HepG2 (cell line): ENCODE measurements around the gene BMP8A. TPM values are rescaled to one million over a fixed set of nuclear protein-coding genes. Genes with fewer than 3 reads are reported as not detected.
A peak's percentile ranks its signal among the peaks of the same experiment; 100 is the strongest.

Experiments used
- ATAC-seq: fragments of 200-7000 bp; cut with Tn5 transposase; 3 replicates; pipeline ENCODE4 v1.9.1; 2020; ENCODE audit warnings: mild to moderate bottlenecking, moderate library complexity
- BruUV-seq: library from RNA; stranded (reverse); fragments of 400-500 nt; replicated peaks from 2 replicates; lab custom pipeline; 2021; lab: Mats Ljungman, UMichigan
- CTCF ChIA-PET: fragments of 300-600 bp; formaldehyde crosslinking; extraction: SDS; loops from one replicate; lab custom pipeline; 2021; ENCODE audit warnings: low total read pairs, inconsistent platforms, low intra/inter-chr PET ratio; lab: Yijun Ruan, JAX
- POLR2A ChIA-PET: fragments of 350-600 bp; sonication (Branson Sonifier 250); formaldehyde crosslinking; loops from one replicate; lab custom pipeline; 2020; ENCODE audit warnings: antibody characterized with exemption, inconsistent platforms; lab: Yijun Ruan, JAX
- DNase-seq: peaks from one replicate; pipeline ENCODE4 v3.0.0-alpha.2; 2015; ENCODE audit warnings: low spot score
- FAIRE-seq: peaks from 3 replicates; lab custom pipeline; 2011; peaks lifted over from hg19 to GRCh38; lab: Jason Lieb, UNC
- H2AFZ ChIP-seq: one replicate; pipeline ENCODE4 v1.6.1; 2011; ENCODE audit warnings: low read length, inconsistent platforms
- H3K27ac ChIP-seq: fragments of 300-600 bp; 3 replicates; pipeline ENCODE4 v1.8.0; 2011; ENCODE audit warnings: mixed run types, mild to moderate bottlenecking, mixed read lengths, low read length, inconsistent platforms; ENCODE audit not compliant: insufficient read depth; ENCODE audit errors: extremely low read length
- H3K27me3 ChIP-seq, 2 experiments: fragments of 200-600 bp in 1 of 2; 2 replicates in 1 of 2; 3 replicates in 1 of 2; pipeline versions ENCODE4 v1.6.0 to v1.8.0; 2011; ENCODE audit warnings: low read length in 2 of 2, mild to moderate bottlenecking in 2 of 2, moderate library complexity in 2 of 2, inconsistent platforms in 1 of 2; ENCODE audit not compliant: insufficient read depth in 2 of 2, control insufficient read depth in 1 of 2
- H3K36me3 ChIP-seq, 2 experiments: fragments of 200-600 bp in 1 of 2; replicated peaks in 1 of 2; 2 replicates in 1 of 2; 3 replicates in 1 of 2; pipeline versions ENCODE4 v1.5.1 to v1.8.0; 2011; ENCODE audit warnings: low read length in 2 of 2, inconsistent platforms in 1 of 2; ENCODE audit not compliant: insufficient read depth in 2 of 2, control insufficient read depth in 1 of 2
- H3K4me1 ChIP-seq: 2 replicates; pipeline ENCODE4 v1.5.1; 2012; ENCODE audit warnings: low read length, inconsistent platforms; ENCODE audit not compliant: insufficient read depth
- H3K4me2 ChIP-seq: 2 replicates; pipeline ENCODE4 v1.6.0; 2011; ENCODE audit warnings: low read depth, low read length, inconsistent platforms
- H3K4me3 ChIP-seq, 3 experiments: fragments of 200-600 bp in 1 of 3; sonication (generic), shearing (Covaris generic) in 1 of 3; replicated peaks in 1 of 3; 2 replicates each; pipeline ENCODE4 v1.5.1; 2011 to 2016; ENCODE audit warnings: low read length in 3 of 3, inconsistent platforms in 2 of 3, low read depth in 2 of 3, mild to moderate bottlenecking in 2 of 3, control low read depth in 1 of 3, mixed read lengths in 1 of 3; ENCODE audit not compliant: insufficient read depth in 1 of 3
- H3K79me2 ChIP-seq: one replicate; pipeline ENCODE4 v1.6.1; 2011; ENCODE audit warnings: low read length, inconsistent platforms; ENCODE audit not compliant: insufficient read depth
- H3K9ac ChIP-seq: 2 replicates; pipeline ENCODE4 v1.6.0; 2011; ENCODE audit warnings: mild to moderate bottlenecking, low read depth, low read length, inconsistent platforms; ENCODE audit not compliant: insufficient read depth
- H3K9me3 ChIP-seq: 2 replicates; pipeline ENCODE4 v1.5.1; 2012; ENCODE audit warnings: mild to moderate bottlenecking, low read length
- H4K20me1 ChIP-seq: 2 replicates; pipeline ENCODE4 v1.6.0; 2011; ENCODE audit warnings: inconsistent platforms, mild to moderate bottlenecking, low read length, moderate library complexity; ENCODE audit not compliant: insufficient read depth
- CTCF ChIP-seq: sonication (generic); formaldehyde crosslinking; IDR thresholded peaks from 2 replicates; pipeline ENCODE4 v1.5.0; 2020; ENCODE audit warnings: mild to moderate bottlenecking, missing genetic modification reagents, moderate library complexity
- ELF3 ChIP-seq: IDR thresholded peaks from 2 replicates; pipeline ENCODE4 v1.6.1; 2016; ENCODE audit warnings: missing genetic modification reagents, missing compliant biosample characterization
- IKZF1 ChIP-seq: fragments of 450-650 bp; IDR thresholded peaks from 2 replicates; pipeline ENCODE4 v1.7.1; 2016
- PHF20 ChIP-seq: sonication (generic); formaldehyde crosslinking; IDR thresholded peaks from 2 replicates; pipeline ENCODE4 v1.5.0; 2020; ENCODE audit warnings: mild to moderate bottlenecking, missing genetic modification reagents
- RARA ChIP-seq: IDR thresholded peaks from 2 replicates; pipeline ENCODE4 v1.6.1; 2016; ENCODE audit warnings: missing genetic modification reagents, missing compliant biosample characterization
- RXRA ChIP-seq: sonication (generic); formaldehyde crosslinking; IDR thresholded peaks from 2 replicates; pipeline ENCODE4 v1.5.1; 2020; ENCODE audit warnings: missing genetic modification reagents
- ZBTB42 ChIP-seq: sonication (generic); formaldehyde crosslinking; IDR thresholded peaks from 2 replicates; pipeline ENCODE4 v1.5.0; 2020; ENCODE audit warnings: mild to moderate bottlenecking, missing genetic modification reagents
- ZNF441 ChIP-seq: sonication (generic); formaldehyde crosslinking; IDR thresholded peaks from 2 replicates; pipeline ENCODE4 v1.7.0; 2021; ENCODE audit warnings: missing genetic modification reagents, borderline replicate concordance
- ZSCAN25 ChIP-seq: sonication (generic); formaldehyde crosslinking; IDR thresholded peaks from 2 replicates; pipeline ENCODE4 v1.8.0; 2022; ENCODE audit warnings: mild to moderate bottlenecking, missing genetic modification reagents
- WGBS: methylation state at CpG from one replicate; pipeline ENCODE4 v1.1.6; 2017; ENCODE audit warnings: low lambda C conversion rate; 5-methylcytosine and 5-hydroxymethylcytosine counted together
- in situ Hi-C: cut with HindIII; loops from 2 replicates; pipeline ENCODE4 v1.10.0; 2017; ENCODE audit warnings: low pct_unique_long_range_greater_than_20kb; ENCODE audit not compliant: extremely low pct_ligation_motif_present
- intact Hi-C: fragments of 100-400 bp; cut with micrococcal nuclease; formaldehyde crosslinking; loops from one replicate; pipeline ENCODE4 v1.10.0; 2022; ENCODE audit not compliant: unreplicated experiment
- polyA plus RNA-seq, 8 experiments: library from polyadenylated mRNA; depleted of rRNA in 3 of 8; stranded (reverse) in 7 of 8; unstranded in 1 of 8; fragments of >200 nt; fragmentation: Illumina TruSeq in 4 of 8; extraction: Trizol in 4 of 8; gene quantifications; 2 replicates each; pipeline versions ENCODE4 v1.2.1 to v1.2.3, GENCODE V29; 2011 to 2016; ENCODE audit warnings: low read depth in 4 of 8, missing spikeins in 1 of 8, mixed read lengths in 1 of 8; ENCODE audit not compliant: insufficient read depth in 1 of 8
- total RNA-seq, 5 experiments: library from RNA; depleted of rRNA; stranded (reverse); fragments of >200 nt; fragmentation: Illumina TruSeq; extraction: Trizol; gene quantifications; 2 replicates each; pipeline ENCODE4 v1.2.3, GENCODE V29; 2016; ENCODE audit warnings: low read depth in 1 of 5

BMP8A gene
- total and polyA plus RNA-seq, 2 of the 13 experiments (the other 11 are each of a cell fraction or from before 2014, with no cell fraction given) = 0.05 TPM; not detected in 1

GRCh38 chr1:39450956-39451606 lies 40.4 kb upstream of the BMP8A start:
- peaks cover 44 to 87% of the 10 kb centered on the region in 2 experiments for H3K36me3 ChIP-seq
- H2AFZ ChIP-seq = no peak overlapping the region
- no peaks in the 10 kb centered on the region for H4K20me1 ChIP-seq
- intact Hi-C loops = no loop called here
- BruUV-seq = no TSS peak
- H3K4me1 ChIP-seq = peaks cover 6% of the 10 kb centered on the region; the same call in 1 of the 2 replicates
- H3K27me3 ChIP-seq = no peaks in the 10 kb centered on the region
- H3K9ac ChIP-seq = no peak overlapping the region
- POLR2A ChIA-PET = no interaction called here
- no peaks in the 10 kb centered on the region for H3K79me2 ChIP-seq
- in situ Hi-C loops = no loop called here
- CTCF ChIA-PET = no interaction called here
- WGBS = 74% methylated on average over 10 of the region's 10 CpGs
- FAIRE-seq = no peak
- TF ChIP-seq PHF20 (CRISPR knock-in tag) (no peak), RARA (peak; percentile 85), RXRA (CRISPR knock-in tag) (peak; percentile 41; the same call in 1 of the 2 replicates), ZSCAN25 (0 out of 2 replicates have a peak, but pooled peaks have one; percentile 31), IKZF1 (no peak)
- H3K4me2 ChIP-seq = no peak overlapping the region
- H3K4me3 ChIP-seq = no peak overlapping the region
- no peaks in the 10 kb centered on the region for H3K9me3 ChIP-seq
- no peak overlapping the region for H3K27ac ChIP-seq
- ATAC-seq = peak; percentile 51
- DNase-seq = peak; percentile 15

- peaks cover 6% of the 10 kb centered on the region; the same call in 1 of the 2 replicates for H3K4me1 ChIP-seq
- H3K27ac ChIP-seq = no peak overlapping the region
- H2AFZ ChIP-seq = no peak overlapping the region
- no peak overlapping the region for H3K4me3 ChIP-seq
- H4K20me1 ChIP-seq = no peaks in the 10 kb centered on the region
- no peak overlapping the region for H3K4me2 ChIP-seq
- ATAC-seq (no peak), FAIRE-seq (no peak), DNase-seq (no peak)
- no peaks in the 10 kb centered on the region for H3K9me3 ChIP-seq
- intact Hi-C loops (no loop called here), in situ Hi-C loops (no loop called here)
- BruUV-seq = no TSS peak
- no peaks in the 10 kb centered on the region for H3K79me2 ChIP-seq
- 98% methylated on average over 7 of the region's 7 CpGs for WGBS
- TF ChIP-seq CTCF (CRISPR knock-in tag) = no peak
- no peak for TF ChIP-seq ZBTB42 (CRISPR knock-in tag)
- no peak for TF ChIP-seq ELF3 (CRISPR knock-in tag)
- TF ChIP-seq ZNF441 (CRISPR knock-in tag) = no peak
- H3K9ac ChIP-seq = no peak overlapping the region
- H3K36me3 ChIP-seq = peaks cover 46 to 89% of the 10 kb centered on the region in 2 experiments
- H3K27me3 ChIP-seq = no peaks in the 10 kb centered on the region
- CTCF ChIA-PET = no interaction called here
- POLR2A ChIA-PET = no interaction called here
These were observed 39.4 kb upstream of the BMP8A start for GRCh38 chr1:39452081-39452480.
